ENCODE data around the gene PHACTR2. TPM values are rescaled to one million over a fixed set of nuclear protein-coding genes. Genes with fewer than 3 reads are reported as not detected.

The PHACTR2 gene
- total RNA-seq, 4 donors from 2014 or later = 25.4 to 31.8 (median 26.1) TPM

GRCh38 chr6:143746202-143747119 is 68.7 kb downstream of the PHACTR2 start:
- intact Hi-C loops (cut with DNase I; ENCODE audit: low total_unique reads) (no loop called here), in situ Hi-C loops (cut with MboI; ENCODE audit: low sequenced_read_pairs in 4 of 4) (no loop called here)
- no peak for TF ChIP-seq CTCF (IDR thresholded peaks at IDR 0.05 in 4 of 5, conservative IDR thresholded peaks at IDR 0.05 in 1 of 5)
- no peak for TF ChIP-seq POLR2A (IDR thresholded peaks at IDR 0.05)
- peaks cover 40 to 48% of the 10 kb centered on the region in 2 donors for H3K4me1 ChIP-seq
- peak overlapping the region in 2 of 4 donors; percentile 52 to 63 for H3K27ac ChIP-seq
- ATAC-seq (no peak), DNase-seq (no peak)
- H3K9me3 ChIP-seq = no peaks in the 10 kb centered on the region
- H3K27me3 ChIP-seq = no peaks in the 10 kb centered on the region
- H3K4me3 ChIP-seq = peak overlapping the region; percentile 1 to 19 (median 12)
- no peaks in the 10 kb centered on the region for H3K36me3 ChIP-seq

GRCh38 chr6:143747347-143747842 is 69.6 kb downstream of the PHACTR2 start:
- H3K36me3 ChIP-seq = no peaks in the 10 kb centered on the region
- DNase-seq (no peak), ATAC-seq (no peak)
- intact Hi-C loops (cut with DNase I; ENCODE audit: low total_unique reads) (no loop called here), in situ Hi-C loops (cut with MboI; ENCODE audit: low sequenced_read_pairs in 4 of 4) (no loop called here)
- TF ChIP-seq POLR2A (IDR thresholded peaks at IDR 0.05) (no peak), CTCF (IDR thresholded peaks at IDR 0.05 in 4 of 5, conservative IDR thresholded peaks at IDR 0.05 in 1 of 5) (no peak)
- peaks cover 34 to 40% of the 10 kb centered on the region in 2 donors for H3K4me1 ChIP-seq
- H3K27ac ChIP-seq = no peak overlapping the region
- H3K4me3 ChIP-seq = no peak overlapping the region
- H3K27me3 ChIP-seq = no peaks in the 10 kb centered on the region
- no peaks in the 10 kb centered on the region for H3K9me3 ChIP-seq

GRCh38 chr6:143749891-143750290 is 72.1 kb downstream of the PHACTR2 start:
- H3K27ac ChIP-seq = no peak overlapping the region
- H3K4me3 ChIP-seq = no peak overlapping the region
- H3K27me3 ChIP-seq = no peaks in the 10 kb centered on the region
- no peak for DNase-seq
- TF ChIP-seq CTCF (IDR thresholded peaks at IDR 0.05 in 4 of 5, conservative IDR thresholded peaks at IDR 0.05 in 1 of 5) (no peak), POLR2A (IDR thresholded peaks at IDR 0.05) (no peak)
- no peaks in the 10 kb centered on the region for H3K9me3 ChIP-seq
- H3K4me1 ChIP-seq = peaks cover 19 to 23% of the 10 kb centered on the region in 2 donors
- no peaks in the 10 kb centered on the region for H3K36me3 ChIP-seq
- in situ Hi-C loops (cut with MboI; ENCODE audit: low sequenced_read_pairs in 4 of 4) = no loop called here
- no peak for ATAC-seq
- intact Hi-C loops (cut with DNase I; ENCODE audit: low total_unique reads) = no loop called here

- no peak for ATAC-seq
- Histone ChIP-seq H3K4me3 (no peak overlapping the region), H3K27ac (no peak overlapping the region), H3K9me3 (no peaks in the 10 kb centered on the region), H3K36me3 (no peaks in the 10 kb centered on the region), H3K4me1 (peaks cover 10 to 14% of the 10 kb centered on the region in 2 donors), H3K27me3 (no peaks in the 10 kb centered on the region)
- in situ Hi-C loops (cut with MboI; ENCODE audit: low sequenced_read_pairs in 4 of 4) = no loop called here
- TF ChIP-seq POLR2A (IDR thresholded peaks at IDR 0.05) (no peak), CTCF (IDR thresholded peaks at IDR 0.05 in 4 of 5, conservative IDR thresholded peaks at IDR 0.05 in 1 of 5) (no peak)
- DNase-seq = no peak
- intact Hi-C loops (cut with DNase I; ENCODE audit: low total_unique reads) = no loop called here
Observed at GRCh38 chr6:143750877-143751276, 73.1 kb downstream of the PHACTR2 start.
